ENCODE results near the gene OMP.
"Not testable (repeated sequence)": the region's sequence is repeated elsewhere in the genome, so short reads cannot be mapped to it uniquely, and the experiment has no call there.

Gene OMP

GRCh38 chr11:77102246-77103210 lies at the start of gene OMP:
TSS of gene OMP (plus strand) at chr11:77102840. CDS start at chr11:77102840, 0 bp downstream.
- no peak for DNase-seq

DNA sequence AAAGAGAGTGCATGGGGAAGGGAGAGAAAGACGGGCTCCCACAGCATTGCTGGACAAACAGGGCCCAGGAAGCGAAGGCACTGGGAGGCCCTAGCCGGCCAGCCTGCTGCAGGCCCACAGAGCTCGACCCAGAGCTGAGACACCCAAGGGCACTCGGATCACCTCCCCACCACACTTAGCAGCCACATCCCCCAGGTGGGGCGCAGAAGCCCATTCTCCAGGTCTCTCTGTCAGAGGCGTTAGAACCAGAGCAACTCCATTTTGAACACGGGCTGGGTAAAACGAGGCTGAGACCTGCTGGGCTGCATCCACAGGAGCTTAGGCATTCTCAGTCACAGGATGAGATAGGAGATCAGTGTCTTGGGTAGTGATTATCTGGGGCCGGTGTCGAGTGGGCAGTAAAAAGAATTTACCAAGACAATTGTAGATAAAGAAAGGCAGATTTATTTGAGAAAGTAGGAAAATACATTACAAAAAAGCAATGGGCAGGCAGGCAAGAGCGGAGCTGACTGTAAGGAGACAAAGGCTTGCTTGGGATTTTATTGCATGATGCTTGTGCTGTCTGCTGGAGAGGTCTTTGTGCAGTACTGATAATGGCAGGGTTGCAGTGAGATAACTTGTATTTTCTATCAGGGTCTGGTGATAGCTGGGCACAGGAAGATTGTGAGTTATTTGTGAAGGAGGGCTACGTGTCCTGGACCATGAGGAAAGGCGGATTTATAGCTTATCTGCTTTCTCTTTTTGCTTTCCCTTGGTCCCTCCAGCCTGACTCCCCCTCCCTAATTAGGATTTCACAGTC lies 49.2 kb upstream of the OMP start:
- DNase-seq, result no peak

GRCh38 chr11:77054084-77054483 lies 48.6 kb upstream of the OMP start:
- no peak for DNase-seq

DNA sequence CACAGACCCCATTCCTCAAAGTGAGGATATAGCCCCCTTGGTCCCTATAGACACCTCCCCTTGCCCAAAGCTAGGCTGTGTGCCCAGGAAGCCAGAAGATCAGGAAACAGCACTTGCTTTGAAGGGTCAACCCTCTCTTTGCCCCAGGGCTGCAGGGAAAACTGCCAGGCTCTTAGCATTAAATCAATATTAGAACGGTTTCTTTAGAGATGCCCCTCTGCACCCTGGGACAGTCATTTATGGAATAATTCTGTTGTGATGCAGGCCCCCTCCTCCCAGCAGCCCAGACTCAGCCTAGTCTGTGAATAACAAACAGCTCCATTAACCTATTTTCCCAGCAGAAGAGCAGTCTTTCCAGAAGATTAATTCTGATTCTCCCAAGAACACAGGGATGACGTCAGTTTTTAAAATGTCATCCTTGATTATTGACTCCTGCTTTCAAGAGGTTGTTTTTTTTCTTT lies 47.5 kb upstream of the OMP start:
- DNase-seq, result no peak

DNA sequence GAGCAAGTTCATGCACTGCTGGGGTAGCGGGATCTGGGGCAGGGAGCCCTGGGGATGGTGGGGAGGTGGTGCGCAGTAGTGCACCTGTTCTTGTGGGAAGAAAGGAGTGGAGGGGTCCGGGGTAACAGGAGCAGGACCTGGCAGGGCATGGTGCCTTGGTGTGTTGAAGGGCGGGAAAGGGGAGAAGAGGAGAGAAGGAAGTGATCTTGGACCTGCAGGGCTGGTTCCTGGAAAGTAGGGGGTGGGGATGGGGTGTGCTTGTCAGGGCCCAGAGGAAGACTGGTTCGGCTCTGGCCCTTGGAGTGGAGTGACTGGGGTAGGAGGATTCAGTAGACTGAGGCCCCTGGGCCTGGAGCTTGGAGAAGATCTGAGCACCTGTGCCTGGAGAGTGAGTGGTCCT lies 46.7 kb upstream of the OMP start:
- no peak for DNase-seq

DNA sequence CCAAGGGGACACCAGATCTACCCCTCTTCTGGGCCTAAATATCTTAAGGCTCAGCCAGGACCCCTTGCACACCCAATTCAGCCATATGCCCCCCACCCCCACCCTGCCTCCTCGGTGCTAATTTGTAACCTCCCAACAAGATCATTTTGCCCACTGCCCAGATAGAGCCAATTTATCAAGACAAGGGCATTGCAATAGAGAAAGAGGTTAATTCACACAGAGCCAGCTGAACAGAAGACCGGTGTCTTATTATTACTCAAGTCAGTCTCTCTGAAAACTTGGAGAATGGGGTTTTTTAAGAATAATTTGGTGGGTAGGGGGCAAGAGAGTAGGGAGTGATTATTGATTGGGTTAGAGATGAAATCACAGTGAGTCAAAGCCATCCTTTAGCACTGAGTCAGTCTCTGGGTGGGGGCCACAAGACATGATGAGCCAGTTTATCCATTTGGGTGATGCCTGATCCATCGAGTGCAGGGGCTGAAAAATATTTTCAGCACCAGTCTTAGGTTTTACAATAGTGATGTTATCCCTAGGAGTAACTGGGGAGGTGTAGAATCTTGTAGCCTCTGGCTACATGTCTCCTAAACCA lies 45.7 kb upstream of the OMP start:
- no peak for DNase-seq

DNA sequence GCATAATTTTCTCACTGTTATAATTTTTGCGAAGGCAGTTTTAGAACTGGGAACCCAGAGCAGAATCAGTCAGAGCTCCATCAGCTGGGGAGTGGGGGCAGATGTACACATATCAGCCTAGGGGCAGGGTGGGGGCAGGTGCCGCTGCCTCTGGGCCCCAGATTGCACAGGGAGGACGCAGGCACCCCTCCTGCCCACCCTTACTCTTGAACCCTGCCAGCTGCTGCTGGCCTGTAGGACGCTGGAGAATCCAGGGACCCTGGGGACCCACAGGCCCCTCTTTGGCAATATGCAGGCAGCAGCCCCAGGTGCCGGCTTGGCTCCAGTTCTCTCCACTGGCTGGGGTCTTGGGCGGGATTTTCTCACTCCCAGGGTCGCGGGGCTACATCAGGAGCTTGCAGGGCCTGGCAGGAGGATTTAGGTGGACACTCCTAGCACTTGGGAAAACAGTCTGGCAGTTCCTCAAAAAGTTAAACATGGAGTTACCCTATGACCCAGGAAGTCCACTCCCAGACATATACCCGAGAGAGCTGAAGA lies 44.6 kb upstream of the OMP start:
- DNase-seq, result no peak

DNA sequence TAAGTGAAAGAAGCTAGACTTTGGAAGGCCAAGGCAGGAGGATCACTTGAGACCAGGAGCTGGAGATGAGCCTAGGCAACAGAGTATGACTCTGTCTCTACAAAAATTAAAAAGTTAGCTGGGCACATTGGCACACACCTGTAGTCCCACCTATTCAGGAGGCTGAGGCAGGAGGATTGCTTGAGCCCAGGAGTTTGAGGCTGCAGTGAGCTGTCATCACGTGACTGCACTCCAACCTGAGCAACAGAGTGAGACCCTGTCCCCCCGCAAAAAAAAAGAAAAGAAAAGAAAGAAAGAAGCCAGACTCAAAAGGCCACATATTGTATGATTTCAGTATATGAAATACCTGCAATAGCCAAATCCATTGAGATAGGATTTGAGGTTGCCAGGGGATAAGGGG lies 43.7 kb upstream of the OMP start:
- no peak for DNase-seq

DNA sequence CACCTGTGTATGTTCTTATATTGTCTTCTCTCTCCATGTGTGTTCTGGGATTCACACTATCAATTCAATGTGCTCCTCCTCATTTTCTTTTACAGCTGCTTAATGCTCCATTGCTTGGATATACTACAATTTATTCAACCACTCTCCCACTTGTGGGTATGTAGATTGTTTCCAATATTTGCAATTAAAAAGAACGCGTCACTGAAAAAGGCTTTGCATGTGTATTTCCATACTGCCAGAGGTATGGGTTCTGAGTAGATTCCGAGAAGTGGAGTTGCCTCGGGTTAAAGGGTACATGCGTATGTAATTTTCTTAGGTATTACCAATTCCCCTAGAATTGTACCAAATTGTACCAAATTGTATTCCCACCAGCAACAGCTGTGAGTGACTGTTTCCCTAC lies 42.8 kb upstream of the OMP start:
- no peak for DNase-seq

GRCh38 chr11:77060234-77060633 lies 42.4 kb upstream of the OMP start:
- DNase-seq, result no peak

DNA sequence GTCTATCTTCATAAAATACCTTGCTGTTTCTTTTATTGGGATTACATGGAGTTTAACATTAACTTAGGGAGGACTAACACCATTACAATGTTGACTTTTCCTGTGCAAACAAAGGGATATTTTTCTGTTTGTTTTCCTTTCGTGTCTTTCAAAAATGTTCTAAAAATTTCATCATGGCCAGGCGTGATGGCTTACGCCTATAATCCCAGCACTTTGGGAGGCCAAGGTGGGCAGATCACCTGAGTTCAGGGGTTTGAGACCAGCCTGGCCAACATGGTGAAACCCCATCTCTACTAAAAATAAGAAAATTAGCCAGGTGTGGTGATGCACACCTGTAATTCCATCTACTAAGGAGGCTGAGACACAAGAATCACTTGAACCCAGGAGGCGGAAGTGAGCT lies 41.4 kb upstream of the OMP start:
- not testable (repeated sequence) for DNase-seq

- no peak for DNase-seq
These were observed 39.7 kb upstream of the OMP start for GRCh38 chr11:77062924-77063323.

DNA sequence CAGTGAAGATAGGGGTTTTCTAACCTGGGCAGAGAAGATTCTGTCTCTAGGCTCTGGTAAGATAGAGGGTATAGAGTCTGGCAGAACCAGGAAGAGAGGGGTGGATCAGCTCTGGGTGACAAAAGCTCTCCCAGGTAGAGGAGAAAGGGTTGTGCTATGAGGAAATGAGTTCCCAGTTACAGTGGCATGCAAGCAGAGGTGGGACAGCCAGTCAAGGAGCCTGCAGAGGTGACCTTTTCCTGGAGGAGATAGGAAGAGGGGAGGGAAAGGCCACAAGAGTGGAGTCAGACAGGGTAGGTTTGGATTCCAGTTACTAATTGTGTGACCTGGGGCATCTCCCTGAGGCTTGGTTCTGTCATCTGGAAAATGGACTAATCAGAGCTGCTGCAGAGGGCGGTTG lies 39.2 kb upstream of the OMP start:
- DNase-seq, result no peak

- no peak for DNase-seq
These were observed 38.8 kb upstream of the OMP start for GRCh38 chr11:77063861-77064260.

DNA sequence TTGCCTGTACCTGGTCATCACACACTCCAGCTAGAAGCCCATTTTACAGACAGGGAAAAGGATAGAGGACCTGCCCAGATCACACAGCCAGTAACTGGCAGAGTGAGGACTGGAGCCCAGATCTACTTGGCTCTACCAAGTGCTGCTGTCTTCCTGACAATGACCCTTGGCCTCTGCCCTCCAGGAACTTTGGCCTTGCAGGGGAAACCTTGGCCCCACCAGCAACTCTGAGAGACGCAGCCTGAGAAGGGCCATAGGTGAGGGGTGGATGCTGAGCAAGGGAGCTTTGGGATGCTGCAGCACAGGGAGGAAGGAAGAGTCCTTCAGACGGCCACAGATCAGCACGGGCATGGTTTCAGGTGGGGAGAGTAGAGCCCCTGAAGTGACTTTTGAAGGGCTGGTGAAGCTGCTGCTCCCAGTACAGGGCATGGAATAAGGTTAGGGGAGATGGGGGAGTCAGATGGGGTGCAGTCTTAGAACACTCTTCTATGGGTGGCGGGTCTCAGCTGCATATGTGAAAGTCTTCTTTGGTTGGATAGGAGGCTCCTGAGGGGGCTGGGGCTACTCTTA lies 37.9 kb upstream of the OMP start:
- no peak for DNase-seq

DNA sequence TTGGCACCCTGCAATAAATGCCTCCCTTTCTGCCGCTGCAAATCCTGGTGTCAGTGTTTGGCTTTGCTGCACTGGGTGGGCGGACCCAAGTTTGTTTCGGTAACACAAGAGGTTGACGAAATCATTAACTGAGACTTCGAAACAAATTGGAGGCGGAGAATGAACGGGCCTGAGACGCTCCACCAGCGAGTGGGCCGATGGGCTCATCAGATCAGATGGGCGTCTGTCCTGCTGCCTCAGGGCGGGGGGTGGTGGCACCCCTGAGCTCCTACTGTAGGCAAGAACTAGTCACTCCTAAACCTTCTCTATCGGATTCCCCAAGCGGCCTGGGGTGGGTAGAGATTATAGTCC lies 36.8 kb upstream of the OMP start:
- DNase-seq, result no peak

- peak; percentile 38 for DNase-seq
These were observed 36.2 kb upstream of the OMP start, which contains the start of gene CAPN5 for GRCh38 chr11:77066229-77067042. TSS of gene CAPN5 (plus strand) at chr11:77066971. CDS start at chr11:77084887, 17,916 bp downstream.

DNA sequence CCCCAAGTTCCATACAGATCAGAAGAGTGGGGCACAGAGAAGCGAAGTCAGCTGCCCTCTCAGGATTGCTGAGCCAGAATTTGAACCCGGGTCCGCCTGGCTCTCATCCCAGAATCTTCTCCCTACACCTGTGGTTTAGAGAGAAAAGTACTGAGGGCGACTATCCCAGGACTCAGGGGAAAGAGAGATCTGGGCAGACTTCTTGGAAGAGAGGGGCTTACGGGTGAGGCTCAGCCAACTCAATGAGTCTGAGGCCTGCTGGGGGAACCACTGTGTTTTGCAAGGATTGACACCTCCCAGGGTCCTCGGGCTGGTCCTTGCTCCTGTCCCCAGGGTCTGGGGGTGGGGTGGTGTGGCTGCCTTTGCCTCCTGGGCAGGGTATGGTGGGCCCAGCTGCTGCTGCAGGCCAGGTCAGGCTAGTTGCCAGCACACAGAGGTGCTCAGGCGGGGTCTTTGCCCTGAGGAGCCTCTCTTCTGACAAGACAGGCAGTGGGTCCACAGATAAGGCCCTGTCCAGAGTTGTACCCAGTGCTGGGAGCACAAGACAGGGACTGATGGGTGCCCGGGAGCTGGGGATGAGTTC lies 34.7 kb upstream of the OMP start:
- no peak for DNase-seq

DNA sequence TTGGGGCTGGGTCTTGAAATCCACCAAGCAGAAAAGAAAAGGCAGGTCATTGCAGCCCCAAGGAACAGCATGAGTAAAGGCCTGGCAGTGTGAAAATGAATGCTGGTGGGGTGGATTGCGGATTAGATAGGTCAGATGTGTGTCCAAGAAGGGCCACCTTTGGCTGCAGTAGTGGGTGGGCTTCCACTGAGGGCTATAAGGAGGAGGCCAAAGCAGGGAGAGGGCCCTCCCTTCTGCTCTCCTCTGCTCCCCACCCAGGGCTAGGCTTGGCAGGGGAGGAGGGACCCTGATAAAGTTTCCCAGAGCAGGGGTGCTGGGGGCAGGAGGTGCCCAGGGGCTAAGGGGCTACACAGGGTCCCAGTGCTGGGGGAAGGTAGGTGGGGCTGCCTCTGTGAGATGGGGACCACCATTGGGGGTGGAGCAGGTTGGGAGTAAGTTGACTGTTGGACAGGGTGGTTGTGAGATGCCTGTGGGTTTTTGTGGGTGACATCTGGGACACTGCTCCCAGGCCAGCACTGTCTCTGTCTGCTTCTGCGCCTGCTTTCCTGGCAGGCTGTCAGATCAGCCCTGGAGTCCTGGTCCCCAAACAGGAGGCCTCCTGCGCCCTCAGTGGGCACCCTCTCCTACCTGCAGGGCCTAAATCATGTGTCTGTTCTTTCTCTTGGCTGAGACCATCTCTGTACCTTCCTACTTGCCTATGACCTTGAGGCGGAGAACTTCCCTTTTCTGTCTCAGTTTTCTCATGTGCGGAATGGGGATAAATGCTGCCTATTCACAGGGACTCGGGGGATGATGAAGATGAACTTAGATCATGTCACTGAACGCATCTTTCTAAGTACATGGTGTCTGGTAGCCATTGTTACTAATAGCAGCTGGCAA lies 33.9 kb upstream of the OMP start:
- no peak for DNase-seq

- DNase-seq, result no peak
These were observed 33.2 kb upstream of the OMP start for GRCh38 chr11:77069336-77069968.
